K562 (cell line): Measurements from ENCODE around the gene LRP2.

Experiments
- CTCF ChIP-seq, 3 experiments: IDR thresholded peaks in 2 of 3; conservative IDR thresholded peaks in 1 of 3; 2 replicates each; pipeline ENCODE4 v1.5.1; 2011 to 2012; ENCODE audit warnings: low read length in 3 of 3, mild to moderate bottlenecking in 3 of 3, control low read depth in 2 of 3, improper control_type of control experiment in 1 of 3, inconsistent platforms in 1 of 3, low read depth in 1 of 3, mixed read lengths in 1 of 3, moderate library complexity in 1 of 3; ENCODE audit not compliant: insufficient read depth in 2 of 3
- ELK1 ChIP-seq: sonication (generic); formaldehyde crosslinking; IDR thresholded peaks from 2 replicates; pipeline ENCODE4 v1.8.1; 2022; ENCODE audit warnings: missing genetic modification reagents
- EZH2 ChIP-seq: IDR thresholded peaks from 2 replicates; pipeline ENCODE4 v1.6.1; 2012; ENCODE audit warnings: low read depth, mild to moderate bottlenecking, inconsistent platforms, low read length, borderline replicate concordance
- FOXA1 ChIP-seq: fragments of 450-650 bp; IDR thresholded peaks from 2 replicates; pipeline ENCODE4 v1.6.1; 2016; ENCODE audit warnings: mild to moderate bottlenecking, borderline replicate concordance
- FOXP1 ChIP-seq: sonication (generic); formaldehyde crosslinking; IDR thresholded peaks from 2 replicates; pipeline ENCODE4 v1.8.0; 2022; ENCODE audit warnings: mild to moderate bottlenecking, missing genetic modification reagents
- HDGF ChIP-seq: fragments of 450-650 bp; IDR thresholded peaks from 2 replicates; pipeline ENCODE4 v1.6.1; 2016
- PTBP1 ChIP-seq: fragments of 200-400 bp; formaldehyde crosslinking; IDR thresholded peaks from 2 replicates; pipeline ENCODE4 v1.6.1; 2017; ENCODE audit warnings: low read depth, low read length
- RBM14 ChIP-seq: fragments of 200-400 bp; formaldehyde crosslinking; IDR thresholded peaks from 2 replicates; pipeline ENCODE4 v1.6.1; 2018; ENCODE audit warnings: low read depth, mild to moderate bottlenecking, low read length, moderate library complexity, borderline replicate concordance; ENCODE audit not compliant: insufficient read depth
- REST ChIP-seq, 2 experiments: fragments of 450-650 bp; formaldehyde crosslinking in 1 of 2; IDR thresholded peaks; 2 replicates each; pipeline versions ENCODE4 v1.4.0 to v1.6.1; 2014 to 2020; ENCODE audit warnings: mild to moderate bottlenecking in 2 of 2, borderline replicate concordance in 1 of 2, low read depth in 1 of 2
- RUNX1 ChIP-seq: sonication (generic); IDR thresholded peaks from 2 replicates; pipeline ENCODE4 v1.6.1; 2016; ENCODE audit warnings: antibody characterized with exemption, low read depth
- SMC3 ChIP-seq: conservative IDR thresholded peaks from 2 replicates; pipeline ENCODE4 v1.6.1; 2011; ENCODE audit warnings: low read depth, low read length, improper control_type of control experiment; ENCODE audit not compliant: insufficient read depth
- TAL1 ChIP-seq: fragments of 450-650 bp; IDR thresholded peaks from 2 replicates; pipeline ENCODE4 v1.6.1; 2016; ENCODE audit warnings: mild to moderate bottlenecking
- ZBTB34 ChIP-seq: fragments of 250-450 bp; sonication (Bioruptor Pico); IDR thresholded peaks from 2 replicates; pipeline ENCODE4 v1.8.0; 2021; ENCODE audit warnings: mild to moderate bottlenecking, moderate library complexity
- ZNF232 ChIP-seq: sonication (generic); formaldehyde crosslinking; IDR thresholded peaks from 2 replicates; pipeline ENCODE4 v1.8.0; 2022; ENCODE audit warnings: mild to moderate bottlenecking, missing genetic modification reagents

GRCh38 chr2:169139993-169140767 lies 222.2 kb downstream of the LRP2 start:
- TF ChIP-seq ELK1 (CRISPR knock-in tag) (no peak), CTCF (IDR thresholded peaks at IDR 0.05 in 2 of 3, conservative IDR thresholded peaks at IDR 0.05 in 1 of 3; ENCODE audit: insufficient read depth in 2 of 3, low read depth in 1 of 3, low read length in 3 of 3) (no peak), SMC3 (no peak), ZBTB34 (no peak), FOXP1 (CRISPR knock-in tag) (no peak), REST (IDR thresholded peaks at IDR 0.05; ENCODE audit: borderline replicate concordance) (no peak), REST (CRISPR knock-in tag; IDR thresholded peaks at IDR 0.05; ENCODE audit: low read depth) (no peak), EZH2 (no peak), ZNF232 (CRISPR knock-in tag) (no peak), TAL1 (no peak), RUNX1 (no peak), RBM14 (no peak), FOXA1 (no peak), PTBP1 (no peak), HDGF (no peak)
